HG03575 (cell line): ENCODE data around the gene NKD2.
"Not testable (repeated sequence)": the region's sequence is repeated elsewhere in the genome, so short reads cannot be mapped to it uniquely, and the experiment has no call there.

Source experiments
- ATAC-seq: cut with Tn5 transposase; IDR thresholded peaks from one replicate; pipeline ENCODE4 v1.9.1; 2021; ENCODE audit not compliant: unreplicated experiment, insufficient number of reproducible peaks, low FRiP score; ENCODE audit errors: extremely low read depth

The NKD2 gene

GRCh38 chr5:1074816-1075554 lies 66.4 kb downstream of the NKD2 start:
- ATAC-seq = no peak

- ATAC-seq = no peak
These were observed 66.9 kb downstream of the NKD2 start for GRCh38 chr5:1075555-1075881.

GRCh38 chr5:1075931-1076330 lies 67.3 kb downstream of the NKD2 start:
- ATAC-seq = no peak

GRCh38 chr5:1076406-1076805 lies 67.8 kb downstream of the NKD2 start:
- no peak for ATAC-seq

- no peak for ATAC-seq
These were observed 68.4 kb downstream of the NKD2 start for GRCh38 chr5:1077026-1077425.

GRCh38 chr5:1077491-1078020 lies 69.0 kb downstream of the NKD2 start:
- no peak for ATAC-seq

- no peak for ATAC-seq
These were observed 69.6 kb downstream of the NKD2 start for GRCh38 chr5:1078206-1078605.

- no peak for ATAC-seq
These were observed 70.2 kb downstream of the NKD2 start for GRCh38 chr5:1078851-1079250.

GRCh38 chr5:1079486-1079885 lies 70.9 kb downstream of the NKD2 start:
- no peak for ATAC-seq

- no peak for ATAC-seq
These were observed 71.4 kb downstream of the NKD2 start for GRCh38 chr5:1079961-1080360.

GRCh38 chr5:1080432-1080831 lies 71.8 kb downstream of the NKD2 start:
- ATAC-seq = no peak

GRCh38 chr5:1081519-1081918 lies 72.9 kb downstream of the NKD2 start:
- ATAC-seq = no peak

- not testable (repeated sequence) for ATAC-seq
These were observed 74.4 kb downstream of the NKD2 start for GRCh38 chr5:1083026-1083425.

- no peak for ATAC-seq
These were observed 75.4 kb downstream of the NKD2 start for GRCh38 chr5:1083823-1084605.

GRCh38 chr5:1085391-1085790 lies 76.8 kb downstream of the NKD2 start:
- ATAC-seq = no peak

GRCh38 chr5:1086137-1086536 lies 77.5 kb downstream of the NKD2 start:
- ATAC-seq = no peak

GRCh38 chr5:1086871-1087270 lies 78.3 kb downstream of the NKD2 start:
- no peak for ATAC-seq

- ATAC-seq = no peak
These were observed 78.8 kb downstream of the NKD2 start for GRCh38 chr5:1087428-1087827.

- ATAC-seq = no peak
These were observed 79.4 kb downstream of the NKD2 start for GRCh38 chr5:1088031-1088430.
